Neural crest cell (in vitro differentiated cells): ENCODE measurements around the gene DAZAP2. TPM values are rescaled to one million over a fixed set of nuclear protein-coding genes. Genes with fewer than 3 reads are reported as not detected.
A peak's percentile ranks its signal among the peaks of the same experiment; 100 is the strongest.
"Not testable (repeated sequence)": the region's sequence is repeated elsewhere in the genome, so short reads cannot be mapped to it uniquely, and the experiment has no call there.

ENCODE experiments used
- DNase-seq: peaks from one replicate; pipeline ENCODE4 v3.0.0; 2021; ENCODE audit warnings: low read depth, mixed read lengths, low spot score
- H3K27ac Mint-ChIP-seq: one replicate; pipeline ENCODE4 v1.8.0; 2021; ENCODE audit warnings: mild to moderate bottlenecking, mixed read lengths; ENCODE audit not compliant: unreplicated experiment
- H3K27me3 Mint-ChIP-seq: 2 replicates; pipeline ENCODE4 v1.8.0; 2021; ENCODE audit warnings: low read depth, mild to moderate bottlenecking, mixed read lengths
- H3K36me3 Mint-ChIP-seq: 2 replicates; pipeline ENCODE4 v1.8.0; 2021; ENCODE audit warnings: low read depth, mild to moderate bottlenecking, mixed read lengths
- H3K4me1 Mint-ChIP-seq: 2 replicates; pipeline ENCODE4 v1.8.0; 2021; ENCODE audit warnings: mixed read lengths
- H3K4me3 Mint-ChIP-seq: one replicate; pipeline ENCODE4 v1.8.0; 2021; ENCODE audit warnings: mild to moderate bottlenecking, mixed read lengths
- H3K9me3 Mint-ChIP-seq: 2 replicates; pipeline ENCODE4 v1.8.0; 2021; ENCODE audit warnings: mixed read lengths
- total RNA-seq: library from RNA; stranded (reverse); gene quantifications from 2 replicates; pipeline ENCODE4 v1.2.1, GENCODE V29; 2021
- TF ChIP-seq, protein P1 (sequence below): fragments of 200-600 bp; sonication (generic); conservative IDR thresholded peaks from 2 replicates; pipeline ENCODE4 v1.5.0; 2021; ENCODE audit warnings: antibody characterized with exemption, mild to moderate bottlenecking

Gene DAZAP2
- total RNA-seq, 1 donor from 2014 or later: 70.0 TPM

DNA sequence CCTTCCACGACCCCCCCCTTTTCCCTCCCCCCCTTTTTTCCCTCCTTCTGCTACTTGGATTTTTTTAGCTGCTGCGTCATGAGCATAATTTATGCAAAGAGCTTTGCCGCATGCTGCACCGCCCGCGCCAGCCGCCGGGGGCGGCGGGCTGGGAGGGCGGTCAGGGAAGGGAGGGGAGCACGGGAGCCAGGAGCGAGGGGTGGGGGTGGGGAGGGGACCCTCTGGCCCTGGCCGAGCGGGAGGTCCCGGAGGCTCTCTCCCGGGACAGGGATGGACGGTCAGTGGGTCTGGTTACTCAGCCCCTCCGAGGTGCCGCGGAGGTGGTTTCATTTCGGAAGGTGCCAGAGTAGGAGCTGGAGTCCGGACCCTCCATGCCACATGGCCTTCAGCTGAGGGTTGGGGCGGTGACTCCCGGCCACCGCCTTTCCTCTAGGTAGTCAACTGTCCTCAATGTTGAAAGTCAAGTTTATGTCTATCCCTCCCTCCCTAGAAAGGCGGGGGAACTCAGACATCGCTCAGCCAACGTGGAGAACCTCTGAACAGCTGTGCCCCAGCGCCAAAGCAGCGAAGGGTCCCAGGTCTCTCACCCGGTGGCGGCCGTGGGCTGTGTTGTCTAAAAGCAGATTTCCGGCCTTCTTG is 20.5 kb upstream of the DAZAP2 start, which contains the start of gene POU6F1:
TSS of gene POU6F1 (minus strand) at position 95 of the 639 bp plus-strand sequence. CDS start 11,226 bp downstream, outside the sequence.
- peaks cover 17% of the 10 kb centered on the region for H3K4me1 Mint-ChIP-seq
- TF ChIP-seq, protein P1, sequence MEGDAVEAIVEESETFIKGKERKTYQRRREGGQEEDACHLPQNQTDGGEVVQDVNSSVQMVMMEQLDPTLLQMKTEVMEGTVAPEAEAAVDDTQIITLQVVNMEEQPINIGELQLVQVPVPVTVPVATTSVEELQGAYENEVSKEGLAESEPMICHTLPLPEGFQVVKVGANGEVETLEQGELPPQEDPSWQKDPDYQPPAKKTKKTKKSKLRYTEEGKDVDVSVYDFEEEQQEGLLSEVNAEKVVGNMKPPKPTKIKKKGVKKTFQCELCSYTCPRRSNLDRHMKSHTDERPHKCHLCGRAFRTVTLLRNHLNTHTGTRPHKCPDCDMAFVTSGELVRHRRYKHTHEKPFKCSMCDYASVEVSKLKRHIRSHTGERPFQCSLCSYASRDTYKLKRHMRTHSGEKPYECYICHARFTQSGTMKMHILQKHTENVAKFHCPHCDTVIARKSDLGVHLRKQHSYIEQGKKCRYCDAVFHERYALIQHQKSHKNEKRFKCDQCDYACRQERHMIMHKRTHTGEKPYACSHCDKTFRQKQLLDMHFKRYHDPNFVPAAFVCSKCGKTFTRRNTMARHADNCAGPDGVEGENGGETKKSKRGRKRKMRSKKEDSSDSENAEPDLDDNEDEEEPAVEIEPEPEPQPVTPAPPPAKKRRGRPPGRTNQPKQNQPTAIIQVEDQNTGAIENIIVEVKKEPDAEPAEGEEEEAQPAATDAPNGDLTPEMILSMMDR: peak; percentile 63
- H3K27me3 Mint-ChIP-seq: no peaks in the 10 kb centered on the region
- H3K9me3 Mint-ChIP-seq: no peaks in the 10 kb centered on the region
- no peaks in the 10 kb centered on the region for H3K36me3 Mint-ChIP-seq
- peak within 1 kb of the TSS; percentile 85 for H3K27ac Mint-ChIP-seq
- H3K4me3 Mint-ChIP-seq: peak within 1 kb of the TSS; percentile 79
- DNase-seq: peak; percentile 58

DNA sequence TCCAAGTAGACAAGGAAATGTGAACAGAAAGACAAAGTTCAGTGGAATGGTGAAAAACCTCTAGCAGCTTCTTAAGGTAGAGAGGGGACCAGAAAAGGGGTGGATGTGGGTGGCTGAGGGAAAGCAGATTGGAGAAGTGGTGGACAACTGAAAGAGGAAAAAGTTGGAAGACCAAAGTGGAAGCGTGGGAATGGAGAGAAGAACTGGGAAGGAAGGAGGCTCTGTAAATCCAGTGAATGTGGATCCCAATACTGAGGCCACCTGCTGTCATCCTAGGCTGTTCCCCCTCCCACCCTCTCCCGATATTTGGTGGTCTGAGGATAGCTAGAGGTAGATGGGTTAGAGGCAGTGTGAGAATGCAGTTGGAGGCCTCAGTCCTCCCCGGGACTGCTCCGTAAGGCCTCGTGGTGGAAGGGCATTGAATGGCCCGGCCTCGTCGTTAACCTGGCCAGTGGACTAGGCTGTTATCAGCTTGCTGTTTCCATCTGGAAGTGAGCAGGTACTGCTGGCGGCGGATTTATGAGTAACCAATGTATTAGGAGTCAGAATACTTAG is 19.9 kb upstream of the DAZAP2 start:
- Mint-ChIP-seq H3K27me3 (no peaks in the 10 kb centered on the region), H3K9me3 (no peaks in the 10 kb centered on the region), H3K27ac (peak overlapping the region; percentile 85), H3K36me3 (no peaks in the 10 kb centered on the region), H3K4me1 (peaks cover 17% of the 10 kb centered on the region), H3K4me3 (peak overlapping the region; percentile 79)
- TF ChIP-seq, protein P1: no peak
- DNase-seq: no peak

DNA sequence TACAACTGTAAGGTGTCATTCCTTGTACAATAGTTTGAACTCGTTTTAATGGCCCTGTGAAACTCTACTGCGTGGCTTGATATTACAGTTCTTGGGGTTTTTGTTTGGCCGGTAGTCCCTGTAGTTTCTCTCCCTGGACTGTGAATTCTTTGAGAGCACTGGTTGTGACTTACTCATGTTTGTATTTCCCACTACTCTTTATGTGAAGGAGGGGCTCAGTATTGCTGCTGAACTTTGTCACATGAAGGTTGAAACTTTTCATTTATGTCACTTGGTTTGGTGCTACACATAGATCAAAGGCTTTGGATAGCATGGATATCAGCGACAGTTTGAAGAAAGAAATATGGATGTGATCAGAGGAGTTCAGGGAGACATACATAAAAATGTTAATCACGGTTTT is 19.3 kb upstream of the DAZAP2 start:
- Mint-ChIP-seq H3K4me1 (peaks cover 17% of the 10 kb centered on the region), H3K9me3 (no peaks in the 10 kb centered on the region), H3K4me3 (peak overlapping the region; percentile 79), H3K27ac (no peak overlapping the region), H3K36me3 (no peaks in the 10 kb centered on the region), H3K27me3 (no peaks in the 10 kb centered on the region)
- TF ChIP-seq, protein P1: no peak
- DNase-seq: no peak

DNA sequence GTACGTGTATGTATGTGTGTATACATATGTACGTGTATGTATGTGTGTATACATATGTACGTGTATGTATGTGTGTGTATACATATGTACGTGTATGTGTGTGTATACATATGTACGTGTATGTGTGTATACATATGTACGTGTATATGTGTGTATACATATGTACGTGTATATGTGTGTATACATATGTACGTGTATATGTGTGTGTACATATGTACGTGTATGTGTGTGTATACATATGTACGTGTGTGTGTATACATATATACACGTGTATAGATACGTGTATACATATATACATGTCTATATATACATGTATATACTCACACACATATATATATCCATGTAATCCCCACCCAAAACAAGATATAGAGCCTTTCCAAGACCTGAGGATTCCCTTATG is 18.8 kb upstream of the DAZAP2 start:
- H3K27ac Mint-ChIP-seq, H3K27me3 Mint-ChIP-seq, H3K4me3 Mint-ChIP-seq, DNase-seq, H3K36me3 Mint-ChIP-seq, H3K9me3 Mint-ChIP-seq: not testable (repeated sequence)
- H3K4me1 Mint-ChIP-seq: peaks cover 17% of the 10 kb centered on the region

DNA sequence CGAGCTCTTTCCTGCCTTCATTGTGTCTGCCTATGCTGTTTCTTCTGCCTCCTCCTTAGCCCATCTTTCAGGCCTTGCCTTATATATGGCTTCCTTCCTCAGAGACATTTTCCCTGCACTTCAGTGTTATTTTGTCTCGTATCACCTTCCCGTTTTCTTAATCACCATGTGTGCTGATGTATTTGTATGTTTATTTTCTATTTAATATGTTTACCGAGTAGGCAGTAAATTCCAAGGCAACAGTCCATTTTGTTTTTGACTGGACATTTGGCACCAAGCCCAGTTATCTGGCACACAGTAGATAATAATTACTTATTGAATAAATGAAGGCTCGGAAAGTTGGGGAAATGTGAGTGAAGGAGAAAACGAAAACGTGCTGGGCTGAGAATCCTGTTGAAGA is 16.2 kb upstream of the DAZAP2 start:
- peak overlapping the region; percentile 61 for H3K4me3 Mint-ChIP-seq
- TF ChIP-seq, protein P1: no peak

DNA sequence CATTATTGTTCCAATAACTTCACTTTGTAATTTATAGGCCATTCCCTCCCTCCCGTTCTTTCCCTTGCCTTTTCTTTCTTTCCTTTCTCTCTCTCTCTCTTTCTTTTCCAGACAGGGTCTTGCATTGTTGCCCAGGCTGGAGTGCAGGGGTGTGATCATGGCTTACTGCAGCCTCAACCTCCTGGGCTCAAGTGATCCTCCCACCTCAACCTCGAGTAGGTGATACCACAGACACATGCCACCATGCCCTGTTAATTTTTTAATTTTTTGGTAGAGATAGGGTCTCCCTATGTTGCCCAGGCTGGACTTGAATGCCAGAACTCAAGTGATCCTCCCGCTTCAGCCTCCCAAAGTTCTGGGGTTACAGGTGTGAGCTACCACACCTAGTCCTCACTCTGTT is 14.0 kb upstream of the DAZAP2 start:
- no peaks in the 10 kb centered on the region for H3K27me3 Mint-ChIP-seq
- H3K9me3 Mint-ChIP-seq: no peaks in the 10 kb centered on the region
- no peak overlapping the region for H3K4me3 Mint-ChIP-seq
- H3K4me1 Mint-ChIP-seq: peaks cover 10% of the 10 kb centered on the region
- H3K27ac Mint-ChIP-seq: no peak overlapping the region
- no peak for DNase-seq
- TF ChIP-seq, protein P1: no peak
- no peaks in the 10 kb centered on the region for H3K36me3 Mint-ChIP-seq

More for the DNA sequence above, 16.2 kb upstream of the DAZAP2 start:
- no peak for DNase-seq
- Mint-ChIP-seq H3K9me3 (no peaks in the 10 kb centered on the region), H3K36me3 (no peaks in the 10 kb centered on the region), H3K4me1 (peaks cover 23% of the 10 kb centered on the region), H3K27ac (no peak overlapping the region), H3K27me3 (no peaks in the 10 kb centered on the region)
